Fibroblast of lung (primary cell): Measurements from ENCODE around the gene RPS6KA2. TPM values are rescaled to one million over a fixed set of nuclear protein-coding genes. Genes with fewer than 3 reads are reported as not detected.

Experiments used
- DNase-seq, 2 donors: peaks; one replicate each; pipeline versions ENCODE4 v3.0.0 to v3.0.0-alpha.2; 2010; ENCODE audit warnings: low read depth in 2 of 2
- H2AFZ ChIP-seq: 2 replicates; pipeline ENCODE4 v1.5.1; 2012; ENCODE audit warnings: low read length, control low read depth, inconsistent platforms
- H3K27ac ChIP-seq: 2 replicates; pipeline ENCODE4 v1.5.1; 2011; ENCODE audit warnings: low read length, control low read depth; ENCODE audit not compliant: insufficient read depth
- H3K27me3 ChIP-seq: 2 replicates; pipeline ENCODE4 v1.5.1; 2011; ENCODE audit warnings: mild to moderate bottlenecking, low read length; ENCODE audit not compliant: control insufficient read depth, insufficient read depth
- H3K36me3 ChIP-seq: 2 replicates; pipeline ENCODE4 v1.5.1; 2011; ENCODE audit warnings: low read length; ENCODE audit not compliant: control insufficient read depth, insufficient read depth
- H3K4me1 ChIP-seq: 2 replicates; pipeline ENCODE4 v1.5.1; 2011; ENCODE audit warnings: low read length; ENCODE audit not compliant: control insufficient read depth, insufficient read depth; ENCODE audit errors: extremely low read depth
- H3K4me2 ChIP-seq: 2 replicates; pipeline ENCODE4 v1.5.1; 2011; ENCODE audit warnings: low read length, control low read depth; ENCODE audit not compliant: insufficient read depth; ENCODE audit errors: extremely low read depth
- H3K4me3 ChIP-seq, 4 experiments: fragments of 200-600 bp in 1 of 4; sonication (generic) in 1 of 4; replicated peaks in 1 of 4; 2 replicates each; pipeline ENCODE4 v1.5.1; 2011 to 2016; ENCODE audit warnings: low read length in 4 of 4, low read depth in 3 of 4, mild to moderate bottlenecking in 3 of 4, control low read depth in 2 of 4, inconsistent platforms in 1 of 4, mixed read lengths in 1 of 4; ENCODE audit not compliant: insufficient read depth in 1 of 4; ENCODE audit errors: control extremely low read depth in 1 of 4
- H3K79me2 ChIP-seq: 2 replicates; pipeline ENCODE4 v1.5.1; 2012; ENCODE audit warnings: mild to moderate bottlenecking, low read length, inconsistent platforms; ENCODE audit not compliant: control insufficient read depth, insufficient read depth
- H3K9ac ChIP-seq: 2 replicates; pipeline ENCODE4 v1.5.1; 2011; ENCODE audit warnings: mild to moderate bottlenecking, low read length, control low read depth; ENCODE audit not compliant: insufficient read depth
- H3K9me3 ChIP-seq: 2 replicates; pipeline ENCODE4 v1.5.1; 2012; ENCODE audit warnings: low read depth, low read length; ENCODE audit not compliant: control insufficient read depth, insufficient read depth
- H4K20me1 ChIP-seq: 2 replicates; pipeline ENCODE4 v1.5.1; 2011; ENCODE audit warnings: low read length; ENCODE audit not compliant: control insufficient read depth, insufficient read depth; ENCODE audit errors: extremely low read depth
- CTCF ChIP-seq, 2 donors: IDR thresholded peaks in 1 of 2; conservative IDR thresholded peaks in 1 of 2; 1 replicate in 1 of 2; 2 replicates in 1 of 2; pipeline ENCODE4 v1.5.1; 2011 to 2012; ENCODE audit warnings: low read length in 2 of 2, control low read depth in 1 of 2, inconsistent platforms in 1 of 2, low read depth in 1 of 2, mild to moderate bottlenecking in 1 of 2
- EZH2 ChIP-seq: IDR thresholded peaks from 2 replicates; pipeline ENCODE4 v1.5.1; 2012; ENCODE audit warnings: low read length, control low read depth, mild to moderate bottlenecking; ENCODE audit errors: missing control alignments
- polyA plus RNA-seq, 2 donors: library from polyadenylated mRNA; depleted of rRNA in 1 of 2; stranded (reverse) in 1 of 2; unstranded in 1 of 2; fragments of >200 nt; gene quantifications; 2 replicates each; pipeline ENCODE4 v1.2.1, GENCODE V29; 2011 to 2012; ENCODE audit warnings: missing spikeins in 1 of 2
- total RNA-seq: library from RNA; depleted of rRNA; stranded (reverse); fragments of >200 nt; gene quantifications from 2 replicates; pipeline ENCODE4 v1.2.1, GENCODE V29; 2014

The RPS6KA2 gene
- total and polyA plus RNA-seq, 2 donors (not counting 1 experiment from before 2014, with no cell fraction given), result 66.8 to 116 TPM

DNA sequence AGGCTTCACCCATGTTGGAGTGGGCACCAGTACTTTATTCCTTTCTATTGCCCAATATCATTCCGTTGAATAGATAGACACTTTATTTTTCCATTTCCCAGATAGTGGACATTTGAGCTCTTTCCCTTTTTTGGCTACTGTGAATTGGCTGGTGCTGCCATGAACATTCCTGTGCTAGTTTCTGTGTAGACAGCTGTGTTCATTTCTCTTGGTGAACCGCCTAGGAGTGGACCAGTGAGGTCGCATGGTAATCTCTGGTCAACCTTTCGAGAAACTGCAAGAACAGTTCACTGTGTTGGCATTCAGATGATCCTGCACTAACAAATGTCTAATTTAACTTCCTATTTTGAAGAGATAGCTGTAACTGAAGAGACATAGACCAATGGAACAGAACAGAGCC, 99.2 kb downstream of the RPS6KA2 start:
- H3K36me3 ChIP-seq, result peaks cover 14% of the 10 kb centered on the region
- H4K20me1 ChIP-seq, result no peaks in the 10 kb centered on the region
- no peak for DNase-seq
- H2AFZ ChIP-seq, result no peak overlapping the region
- H3K4me2 ChIP-seq, result no peak overlapping the region
- H3K4me1 ChIP-seq, result no peaks in the 10 kb centered on the region
- no peaks in the 10 kb centered on the region for H3K27me3 ChIP-seq
- TF ChIP-seq CTCF (conservative IDR thresholded peaks at IDR 0.05 in 1 of 2, IDR thresholded peaks at IDR 0.05 in 1 of 2; ENCODE audit: low read depth in 1 of 2, low read length in 2 of 2), result no peak
- TF ChIP-seq EZH2, result no peak
- H3K9ac ChIP-seq, result no peak overlapping the region
- H3K9me3 ChIP-seq, result no peaks in the 10 kb centered on the region
- H3K79me2 ChIP-seq, result no peaks in the 10 kb centered on the region
- no peak overlapping the region for H3K27ac ChIP-seq
- no peak overlapping the region for H3K4me3 ChIP-seq

DNA sequence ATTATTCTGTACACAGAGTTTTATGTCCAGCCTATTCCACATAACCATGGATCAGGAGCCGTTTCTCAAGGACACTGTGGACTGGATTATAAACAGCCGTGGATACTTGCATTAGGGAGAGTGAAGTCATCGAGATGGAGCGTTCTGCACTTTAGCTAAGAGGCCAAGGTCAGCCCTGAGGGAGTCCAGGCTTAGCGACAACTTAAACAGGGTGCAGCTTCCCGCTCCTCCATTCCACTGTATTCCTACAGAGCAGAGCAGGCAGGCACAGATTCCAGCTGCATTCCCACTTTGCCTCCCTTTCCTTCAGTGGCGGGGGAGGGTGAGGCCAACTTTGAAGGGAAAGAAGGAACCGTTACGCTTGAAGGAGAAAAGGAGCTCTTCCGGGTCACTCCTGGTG, 100.1 kb downstream of the RPS6KA2 start:
- Histone ChIP-seq H3K36me3 (peaks cover 17% of the 10 kb centered on the region), H3K79me2 (no peaks in the 10 kb centered on the region), H3K9me3 (no peaks in the 10 kb centered on the region), H4K20me1 (no peaks in the 10 kb centered on the region), H2AFZ (no peak overlapping the region), H3K27ac (no peak overlapping the region), H3K4me3 (no peak overlapping the region), H3K9ac (no peak overlapping the region), H3K4me2 (no peak overlapping the region), H3K27me3 (no peaks in the 10 kb centered on the region), H3K4me1 (no peaks in the 10 kb centered on the region)
- no peak for DNase-seq
- TF ChIP-seq EZH2 (no peak), CTCF (conservative IDR thresholded peaks at IDR 0.05 in 1 of 2, IDR thresholded peaks at IDR 0.05 in 1 of 2; ENCODE audit: low read depth in 1 of 2, low read length in 2 of 2) (no peak)

DNA sequence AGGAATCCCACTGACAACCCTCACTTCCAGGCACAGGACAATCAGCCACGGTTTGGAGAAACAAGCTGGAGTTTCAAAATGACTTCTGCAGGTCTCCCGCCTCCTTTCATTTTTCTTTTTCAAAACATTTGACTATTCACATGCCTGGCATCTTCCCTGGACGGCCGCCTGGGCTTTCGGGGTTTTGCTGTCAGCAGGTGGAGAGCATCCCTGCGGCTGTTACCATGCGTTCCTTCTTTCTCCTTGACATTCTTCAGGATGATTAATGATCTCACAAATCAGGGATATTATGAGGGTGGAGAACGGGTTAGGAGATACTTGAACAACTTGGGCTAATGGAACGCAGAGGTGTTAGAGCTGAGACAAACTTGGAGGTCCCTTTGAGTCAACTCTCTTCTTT, 101.5 kb downstream of the RPS6KA2 start:
- H3K4me3 ChIP-seq, result no peak overlapping the region
- no peaks in the 10 kb centered on the region for H3K79me2 ChIP-seq
- no peak for TF ChIP-seq EZH2
- TF ChIP-seq CTCF (conservative IDR thresholded peaks at IDR 0.05 in 1 of 2, IDR thresholded peaks at IDR 0.05 in 1 of 2; ENCODE audit: low read depth in 1 of 2, low read length in 2 of 2), result no peak
- no peak for DNase-seq
- H3K9me3 ChIP-seq, result no peaks in the 10 kb centered on the region
- peaks cover 2% of the 10 kb centered on the region for H3K4me1 ChIP-seq
- no peaks in the 10 kb centered on the region for H4K20me1 ChIP-seq
- no peak overlapping the region for H3K4me2 ChIP-seq
- H3K36me3 ChIP-seq, result peaks cover 15% of the 10 kb centered on the region
- no peaks in the 10 kb centered on the region for H3K27me3 ChIP-seq
- no peak overlapping the region for H2AFZ ChIP-seq
- H3K27ac ChIP-seq, result no peak overlapping the region
- H3K9ac ChIP-seq, result no peak overlapping the region
